Measurements from ENCODE around the gene SPATA2L. TPM values are rescaled to one million over a fixed set of nuclear protein-coding genes. Genes with fewer than 3 reads are reported as not detected.

Gene SPATA2L
- total RNA-seq, 1 experiment from 2014 or later, result 12.7 TPM

- intact Hi-C loops (cut with micrococcal nuclease; ENCODE audit: unreplicated experiment), result no loop called here
- in situ Hi-C loops (cut with HindIII; ENCODE audit: low pct_unique_long_range_greater_than_20kb, low sequenced_read_pairs), result no loop called here
- Histone ChIP-seq H3K4me1 (ENCODE audit: control insufficient read depth, insufficient read depth, low read length) (peaks cover 4% of the 10 kb centered on the region; the same call in 1 of the 2 replicates), H3K36me3 (ENCODE audit: control insufficient read depth, insufficient read depth, low read length) (no peaks in the 10 kb centered on the region; the same call in 1 of the 2 replicates), H3K27me3 (ENCODE audit: control insufficient read depth, insufficient read depth, low read length) (no peaks in the 10 kb centered on the region), H3K4me3 (ENCODE audit: low read depth in 2 of 2, low read length in 2 of 2) (no peak overlapping the region), H3K27ac (ENCODE audit: low read length) (no peak overlapping the region), H3K9me3 (ENCODE audit: control insufficient read depth, insufficient read depth, low read depth, low read length) (no peaks in the 10 kb centered on the region)
- no peak for TF ChIP-seq CTCF (IDR thresholded peaks at IDR 0.05)
- TF ChIP-seq TCF7L2 (IDR thresholded peaks at IDR 0.05; ENCODE audit: low read depth, low read length), result no peak
- TF ChIP-seq REST (IDR thresholded peaks at IDR 0.05; ENCODE audit: insufficient read depth in 1 of 2, low read depth in 2 of 2, low read length in 1 of 2), result no peak
- TF ChIP-seq SIN3A (IDR thresholded peaks at IDR 0.05; ENCODE audit: borderline replicate concordance, insufficient read depth, low read depth, low read length), result no peak
- no peak for TF ChIP-seq POLR2AphosphoS5 (IDR thresholded peaks at IDR 0.05; ENCODE audit: low read depth, low read length)
- ChIA-PET POLR2A (interaction anchor here (0.6 kb wide), 2 partner anchors 92 to 122 kb away, joined by 11 to 12 read pairs; partner anchors contain the start of gene CPNE7), CTCF (no interaction called here)
- no TSS peak for BruUV-seq (replicated peaks)
- ATAC-seq (no peak), DNase-seq (ENCODE audit: low read depth, low spot score) (no peak)
These were observed 3.7 kb downstream of the SPATA2L start for GRCh38 chr16:89697616-89698331.

- POLR2A ChIA-PET, result no interaction called here
- no TSS peak for BruUV-seq (replicated peaks)
- CTCF ChIA-PET, result no interaction called here
These were observed 4.3 kb downstream of the SPATA2L start for GRCh38 chr16:89697161-89697615.

More at GRCh38 chr16:89697161-89697615, 4.3 kb downstream of the SPATA2L start:
- intact Hi-C loops (cut with micrococcal nuclease; ENCODE audit: unreplicated experiment) (no loop called here), in situ Hi-C loops (cut with HindIII; ENCODE audit: low pct_unique_long_range_greater_than_20kb, low sequenced_read_pairs) (no loop called here)
- no peaks in the 10 kb centered on the region; the same call in 1 of the 2 replicates for H3K36me3 ChIP-seq (ENCODE audit: control insufficient read depth, insufficient read depth, low read length)
- no peak for TF ChIP-seq TCF7L2 (IDR thresholded peaks at IDR 0.05; ENCODE audit: low read depth, low read length)
- TF ChIP-seq POLR2AphosphoS5 (IDR thresholded peaks at IDR 0.05; ENCODE audit: low read depth, low read length), result no peak; the same call in 1 of the 2 replicates
- TF ChIP-seq SIN3A (IDR thresholded peaks at IDR 0.05; ENCODE audit: borderline replicate concordance, insufficient read depth, low read depth, low read length), result no peak
- TF ChIP-seq CTCF (IDR thresholded peaks at IDR 0.05), result no peak
- no peaks in the 10 kb centered on the region for H3K27me3 ChIP-seq (ENCODE audit: control insufficient read depth, insufficient read depth, low read length)
- no peak overlapping the region for H3K27ac ChIP-seq (ENCODE audit: low read length)
- H3K4me1 ChIP-seq (ENCODE audit: control insufficient read depth, insufficient read depth, low read length), result peaks cover 4% of the 10 kb centered on the region; the same call in 1 of the 2 replicates
- H3K4me3 ChIP-seq (ENCODE audit: low read depth in 2 of 2, low read length in 2 of 2), result no peak overlapping the region
- DNase-seq (ENCODE audit: low read depth, low spot score) (no peak), ATAC-seq (no peak)
- no peaks in the 10 kb centered on the region for H3K9me3 ChIP-seq (ENCODE audit: control insufficient read depth, insufficient read depth, low read depth, low read length)

Data from Panc1 (cell line).